Adrenal gland (tissue), 12 donors: ENCODE data around the gene SIDT2. TPM values are rescaled to one million over a fixed set of nuclear protein-coding genes. Genes with fewer than 3 reads are reported as not detected.
A peak's percentile ranks its signal among the peaks of the same experiment; 100 is the strongest.

Experiments used
- DNase-seq, 7 donors: peaks; one replicate each; pipeline ENCODE4 v3.0.0-alpha.2; 2019 to 2020
- H3K27ac ChIP-seq, 5 donors: fragments of 200-600 bp; sonication (generic) in 4 of 5; 1 replicate in 3 of 5; 2 replicates in 2 of 5; pipeline versions ENCODE4 v1.5.1 to v1.8.0; 2016 to 2020; ENCODE audit warnings: mild to moderate bottlenecking in 1 of 5
- H3K27me3 ChIP-seq: fragments of 200-600 bp; 2 replicates; pipeline ENCODE4 v1.8.0; 2021
- H3K36me3 ChIP-seq, 2 donors: fragments of 200-600 bp; replicated peaks in 1 of 2; 1 replicate in 1 of 2; 2 replicates in 1 of 2; pipeline versions ENCODE4 v1.5.1 to v1.8.0; 2018 to 2022
- H3K4me1 ChIP-seq, 2 donors: fragments of 200-600 bp; replicated peaks in 1 of 2; 1 replicate in 1 of 2; 2 replicates in 1 of 2; pipeline versions ENCODE4 v1.5.1 to v1.8.0; 2018 to 2021
- H3K4me3 ChIP-seq, 4 donors: fragments of 200-600 bp; sonication (generic) in 3 of 4; one replicate each; pipeline ENCODE4 v1.5.1; 2016 to 2018
- H3K9me3 ChIP-seq, 3 donors: fragments of 200-600 bp; sonication (generic) in 1 of 3; replicated peaks in 1 of 3; 1 replicate in 2 of 3; 2 replicates in 1 of 3; pipeline versions ENCODE4 v1.5.1 to v1.8.0; 2016 to 2021
- POLR2A ChIP-seq, 2 donors: fragments of 450-650 bp; IDR thresholded peaks; one replicate each; pipeline ENCODE4 v1.6.1; 2017; ENCODE audit warnings: antibody characterized with exemption in 2 of 2, mild to moderate bottlenecking in 2 of 2, moderate library complexity in 1 of 2
- WGBS, 4 donors: extraction: QIAGEN DNeasy Blood & Tissue Kit in 2 of 4; methylation state at CpG; one replicate each; pipeline versions ENCODE4 v1.1.5 to v1.1.7; 2013 to 2017; 5-methylcytosine and 5-hydroxymethylcytosine counted together
- intact Hi-C, 2 donors: fragments of 100-400 bp; cut with DNase I; formaldehyde crosslinking; loops; one replicate each; pipeline versions ENCODE4 v1.14.1 to v1.15.0; 2022 to 2023
- polyA plus RNA-seq, 3 donors: library from polyadenylated mRNA; stranded (reverse); fragments of 200-250 nt in 2 of 3; fragments of 350-450 nt in 1 of 3; fragmentation: Illumina TruSeq in 1 of 3; extraction: RNeasy Lipid Tissue Mini Kit (QIAGEN cat#74804) in 1 of 3; gene quantifications; one replicate each; pipeline ENCODE4 v1.2.3, GENCODE V29; 2013 to 2014
- total RNA-seq, 9 donors: library from RNA; depleted of rRNA in 4 of 9; stranded (reverse); fragments of >200 nt in 4 of 9; fragments of 120-200 nt in 1 of 9; fragmentation: NEBNext Ultra II Directional in 1 of 9; extraction: Animal tissue kit (Norgen Biotek cat#: 25700) in 1 of 9; gene quantifications; one replicate each; pipeline versions ENCODE4 v1.1.0 to v1.2.4, GENCODE V29; 2013 to 2023
- TF ChIP-seq, protein P1 (sequence below), 6 experiments: fragments of 450-650 bp in 4 of 6; fragments of 200-600 bp in 2 of 6; sonication (generic) in 1 of 6; IDR thresholded peaks; 1 replicate in 5 of 6; 2 replicates in 1 of 6; pipeline versions ENCODE4 v1.5.1 to v1.8.0; 2016 to 2021; ENCODE audit warnings: antibody characterized with exemption in 6 of 6, mild to moderate bottlenecking in 2 of 6, moderate library complexity in 1 of 6
- donor health status: healthy with polysubstance abuse.
- donor health status: Bipolar disorder and iron deficiency.
- donor health status: DM: yes; HTN: yes; CAD: no.
- donor health status: DM: no; HTN: no; CAD: no.
- donor health status: DM: no; HTN: no; CAD: no.
- donor health status: DM: yes; HTN: yes; CAD: no.

The SIDT2 gene
- total and polyA plus RNA-seq, 12 donors: 23.4 to 87.1 (median 44.5) TPM

DNA sequence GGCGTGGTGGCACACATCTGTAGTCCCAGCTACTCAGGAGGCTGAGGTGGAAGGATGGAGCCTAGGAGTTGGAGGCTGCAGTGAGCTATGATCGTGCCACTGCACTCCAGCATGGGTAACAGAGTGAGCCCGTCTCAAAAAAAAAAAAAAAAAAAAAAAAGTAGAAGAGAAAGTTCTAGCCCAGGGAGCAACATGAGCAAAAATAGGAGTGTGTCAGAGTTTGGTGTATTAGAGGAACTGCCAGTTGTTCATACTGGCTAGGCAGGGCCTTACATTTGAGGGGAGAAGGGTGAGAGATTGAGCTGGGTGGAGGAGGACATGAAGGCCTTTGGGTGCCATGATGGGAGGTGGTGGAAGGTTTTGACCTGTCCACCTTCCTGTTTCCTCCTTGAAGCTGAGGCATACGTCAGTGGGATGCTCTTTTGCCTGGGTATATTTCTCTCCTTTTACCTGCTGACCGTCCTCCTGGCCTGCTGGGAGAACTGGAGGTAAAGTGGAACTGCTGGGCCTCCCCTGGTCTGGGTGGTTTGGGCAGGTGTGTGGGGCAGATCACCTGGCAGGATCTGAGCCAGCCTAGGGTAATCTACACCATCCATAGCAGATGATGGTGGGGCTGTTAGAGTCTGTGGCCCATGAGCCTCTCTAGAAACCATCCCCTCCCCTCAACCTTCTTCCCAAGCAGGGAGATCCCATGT, 7.3 kb downstream of the SIDT2 start:
- DNase-seq: no peak
- no peaks in the 10 kb centered on the region for H3K27me3 ChIP-seq
- H3K4me3 ChIP-seq: no peak overlapping the region
- intact Hi-C loops: loop anchor here in 1 of 2 donors (2.0 kb wide), 1 partner anchor 41 kb away; no protein-coding TSS in a partner anchor
- peaks cover 3 to 7% of the 10 kb centered on the region in 2 donors for H3K4me1 ChIP-seq
- no peak for TF ChIP-seq POLR2A (IDR thresholded peaks at IDR 0.05)
- TF ChIP-seq, protein P1, sequence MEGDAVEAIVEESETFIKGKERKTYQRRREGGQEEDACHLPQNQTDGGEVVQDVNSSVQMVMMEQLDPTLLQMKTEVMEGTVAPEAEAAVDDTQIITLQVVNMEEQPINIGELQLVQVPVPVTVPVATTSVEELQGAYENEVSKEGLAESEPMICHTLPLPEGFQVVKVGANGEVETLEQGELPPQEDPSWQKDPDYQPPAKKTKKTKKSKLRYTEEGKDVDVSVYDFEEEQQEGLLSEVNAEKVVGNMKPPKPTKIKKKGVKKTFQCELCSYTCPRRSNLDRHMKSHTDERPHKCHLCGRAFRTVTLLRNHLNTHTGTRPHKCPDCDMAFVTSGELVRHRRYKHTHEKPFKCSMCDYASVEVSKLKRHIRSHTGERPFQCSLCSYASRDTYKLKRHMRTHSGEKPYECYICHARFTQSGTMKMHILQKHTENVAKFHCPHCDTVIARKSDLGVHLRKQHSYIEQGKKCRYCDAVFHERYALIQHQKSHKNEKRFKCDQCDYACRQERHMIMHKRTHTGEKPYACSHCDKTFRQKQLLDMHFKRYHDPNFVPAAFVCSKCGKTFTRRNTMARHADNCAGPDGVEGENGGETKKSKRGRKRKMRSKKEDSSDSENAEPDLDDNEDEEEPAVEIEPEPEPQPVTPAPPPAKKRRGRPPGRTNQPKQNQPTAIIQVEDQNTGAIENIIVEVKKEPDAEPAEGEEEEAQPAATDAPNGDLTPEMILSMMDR (IDR thresholded peaks at IDR 0.05): no peak
- H3K9me3 ChIP-seq: no peaks in the 10 kb centered on the region
- peaks cover 0 to 67% of the 10 kb centered on the region in 2 donors for H3K36me3 ChIP-seq
- H3K27ac ChIP-seq: peak overlapping the region in 2 of 5 donors; percentile 16 to 45
- 77 to 87% (median 82%) methylated on average over 5 of the region's 5 CpGs for WGBS, 4 donors

DNA sequence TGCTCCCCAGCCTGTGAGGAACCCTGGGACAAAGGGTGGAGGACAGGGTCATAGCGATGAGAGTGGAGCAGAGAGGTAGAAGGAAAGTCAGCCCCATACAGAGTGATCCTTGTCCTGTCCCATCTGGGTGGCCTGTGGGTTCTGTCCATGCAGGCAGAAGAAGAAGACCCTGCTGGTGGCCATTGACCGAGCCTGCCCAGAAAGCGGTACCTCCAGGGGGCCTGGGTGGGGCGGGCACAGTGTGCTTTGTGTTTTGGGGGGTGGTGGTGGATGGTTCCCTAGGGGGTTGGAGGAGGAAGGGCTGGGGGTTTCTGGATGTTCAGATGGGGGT, 7.9 kb downstream of the SIDT2 start:
- Histone ChIP-seq H3K9me3 (no peaks in the 10 kb centered on the region), H3K27me3 (no peaks in the 10 kb centered on the region), H3K4me1 (peaks cover 0 to 2% of the 10 kb centered on the region in 2 donors), H3K27ac (peak overlapping the region in 2 of 5 donors; percentile 16 to 45), H3K4me3 (no peak overlapping the region), H3K36me3 (peaks cover 0 to 72% of the 10 kb centered on the region in 2 donors)
- 89 to 97% (median 95%) methylated on average over 4 of the region's 4 CpGs for WGBS, 4 donors
- TF ChIP-seq, protein P1 (IDR thresholded peaks at IDR 0.05): no peak
- TF ChIP-seq POLR2A (IDR thresholded peaks at IDR 0.05): no peak
- intact Hi-C loops: no loop called here
- peak in 1 of 7 donors; percentile 13 for DNase-seq

DNA sequence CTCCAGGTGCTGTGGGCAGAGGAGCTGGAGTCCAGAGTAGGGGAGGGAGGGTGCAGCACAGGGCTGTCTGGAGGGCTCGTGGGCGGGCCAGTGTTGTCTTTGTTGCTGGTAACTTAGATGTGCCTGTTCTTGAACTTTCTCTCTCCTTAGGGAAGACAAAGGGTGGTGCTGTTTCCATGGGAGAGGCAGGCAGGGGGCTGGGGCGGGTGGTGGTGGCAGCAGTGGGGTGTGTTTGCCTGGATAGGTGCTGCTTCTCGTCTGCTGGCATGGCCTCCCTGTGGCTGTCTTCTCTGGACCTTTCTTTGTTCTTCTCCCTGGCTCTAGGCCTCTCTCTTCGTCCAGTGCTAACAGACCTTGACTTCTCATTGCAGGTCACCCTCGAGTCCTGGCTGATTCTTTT, 8.5 kb downstream of the SIDT2 start:
- Histone ChIP-seq H3K4me3 (no peak overlapping the region), H3K27me3 (no peaks in the 10 kb centered on the region), H3K27ac (peak overlapping the region in 2 of 5 donors; percentile 5 to 45), H3K9me3 (no peaks in the 10 kb centered on the region), H3K36me3 (peaks cover 0 to 77% of the 10 kb centered on the region in 2 donors), H3K4me1 (no peaks in the 10 kb centered on the region)
- 58 to 67% (median 61%) methylated on average over 6 of the region's 6 CpGs for WGBS, 4 donors
- intact Hi-C loops: no loop called here
- DNase-seq: peak in 6 of 7 donors; percentile 7 to 54 (median 28)
- TF ChIP-seq POLR2A (IDR thresholded peaks at IDR 0.05): no peak
- TF ChIP-seq, protein P1 (IDR thresholded peaks at IDR 0.05): no peak

DNA sequence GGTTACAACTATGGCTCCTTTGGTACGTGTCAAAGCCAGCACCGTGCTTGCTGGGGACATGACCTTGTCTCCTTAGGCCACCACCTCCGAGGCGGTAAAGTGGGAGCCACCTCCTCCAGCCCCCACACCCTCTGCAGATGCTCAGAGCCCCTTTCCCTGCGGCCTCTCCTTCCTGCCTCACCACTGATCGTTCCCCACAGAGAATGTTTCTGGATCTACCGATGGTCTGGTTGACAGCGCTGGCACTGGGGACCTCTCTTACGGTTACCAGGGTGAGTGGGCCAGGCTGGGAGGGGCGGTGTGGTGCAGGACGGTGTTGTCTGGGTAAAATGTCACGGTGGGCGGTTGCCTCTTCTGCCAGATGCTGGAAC, 8.9 kb downstream of the SIDT2 start:
- Histone ChIP-seq H3K4me1 (no peaks in the 10 kb centered on the region), H3K9me3 (no peaks in the 10 kb centered on the region), H3K4me3 (no peak overlapping the region), H3K27ac (no peak overlapping the region), H3K27me3 (no peaks in the 10 kb centered on the region), H3K36me3 (peaks cover 0 to 77% of the 10 kb centered on the region in 2 donors)
- DNase-seq: peak in 2 of 7 donors; percentile 12 to 39
- TF ChIP-seq, protein P1 (IDR thresholded peaks at IDR 0.05): no peak
- no peak for TF ChIP-seq POLR2A (IDR thresholded peaks at IDR 0.05)
- WGBS, 4 donors: 74 to 86% (median 80%) methylated on average over 10 to 13 of the region's 13 CpGs
- intact Hi-C loops: no loop called here
